Eye (tissue), 1 donor: ENCODE data around the gene TTC39C.
"Not testable (repeated sequence)": the region's sequence is repeated elsewhere in the genome, so short reads cannot be mapped to it uniquely, and the experiment has no call there.

Experiments used
- DNase-seq: peaks from one replicate; pipeline ENCODE4 v3.0.0-alpha.2; 2015

The TTC39C gene

DNA sequence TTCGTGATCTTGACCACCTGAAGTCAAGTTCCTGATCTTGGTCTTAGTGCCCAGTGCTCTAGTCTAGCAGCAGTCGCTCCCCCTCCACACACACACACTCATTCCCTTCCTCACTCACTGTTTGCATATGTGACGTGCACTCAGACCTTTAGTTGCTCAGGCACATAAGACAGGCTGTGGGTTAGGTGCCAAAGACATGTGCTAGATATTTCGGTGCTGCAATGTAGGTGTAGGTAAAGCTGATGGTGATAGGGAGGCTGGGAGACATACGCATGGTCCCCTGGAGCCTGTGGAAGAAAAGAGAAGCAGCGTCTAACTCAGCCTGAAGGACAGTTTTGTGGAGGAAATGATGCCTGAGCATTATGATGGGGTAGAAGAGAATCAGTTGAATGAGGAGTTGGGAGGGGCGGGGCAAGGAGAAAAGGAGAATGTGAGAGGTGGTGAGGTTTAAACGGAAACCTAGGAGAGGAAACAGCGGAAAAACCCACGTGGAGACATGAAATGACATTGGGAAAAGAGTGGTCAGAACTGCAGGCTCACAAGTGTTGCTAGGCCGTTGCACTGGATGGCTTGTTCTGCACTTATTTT lies 3.8 kb downstream of the TTC39C start:
- DNase-seq = no peak

- DNase-seq = no peak
Measured at GRCh38 chr18:24019641-24020331, 5.2 kb downstream of the TTC39C start.

DNA sequence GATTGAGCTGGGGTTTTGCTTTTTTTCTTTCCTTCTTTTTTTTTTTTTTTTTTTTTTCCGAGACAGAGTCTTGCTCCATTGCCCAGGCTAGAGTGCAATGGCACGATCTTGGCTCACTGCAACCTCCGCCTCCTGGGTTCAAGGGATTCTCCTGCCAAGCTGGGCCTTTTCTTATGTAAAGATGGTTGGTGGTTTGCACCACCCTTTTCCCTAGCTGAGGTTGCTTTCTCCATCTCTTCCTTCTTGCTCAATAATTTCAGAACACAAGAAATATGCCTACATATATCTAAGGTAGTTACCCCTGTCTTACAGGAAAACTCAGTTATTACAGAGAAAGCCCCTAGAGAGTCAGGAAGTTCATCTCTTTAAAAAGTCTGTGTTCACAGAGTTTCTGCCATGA lies 7.0 kb downstream of the TTC39C start:
- no peak for DNase-seq

GRCh38 chr18:24022161-24022560 lies 7.6 kb downstream of the TTC39C start:
- no peak for DNase-seq

DNA sequence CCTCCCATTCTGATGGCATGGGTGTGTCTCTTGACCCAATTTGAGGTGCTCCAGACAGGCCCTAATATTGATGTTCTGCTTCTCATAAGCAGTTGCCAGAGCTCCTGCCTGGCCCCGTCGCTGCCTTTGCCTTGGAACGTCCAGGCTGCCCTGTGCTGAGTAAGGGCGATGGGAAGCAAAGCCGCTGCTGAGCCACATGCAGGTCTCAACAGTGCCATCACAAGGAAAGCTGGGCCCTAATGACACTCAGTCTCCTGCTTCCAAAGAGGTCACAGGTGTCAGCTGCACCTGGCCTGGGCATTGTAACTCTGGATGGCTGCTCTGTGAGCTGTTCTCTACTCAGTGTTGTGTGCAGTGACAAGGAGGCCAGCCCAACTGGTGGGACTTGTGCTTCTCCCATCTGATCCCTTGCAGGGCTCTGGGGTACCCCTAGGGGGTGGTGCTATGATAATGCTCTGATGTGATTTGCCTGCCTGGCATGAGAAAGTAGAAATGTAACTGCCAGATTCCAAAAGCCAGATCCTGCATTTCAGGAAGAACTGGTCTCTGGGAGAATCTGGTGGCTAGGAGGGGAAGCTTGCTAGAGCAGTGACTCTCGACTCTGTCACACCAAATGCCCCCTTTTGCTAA lies 8.7 kb downstream of the TTC39C start:
- peak; percentile 44 for DNase-seq

DNA sequence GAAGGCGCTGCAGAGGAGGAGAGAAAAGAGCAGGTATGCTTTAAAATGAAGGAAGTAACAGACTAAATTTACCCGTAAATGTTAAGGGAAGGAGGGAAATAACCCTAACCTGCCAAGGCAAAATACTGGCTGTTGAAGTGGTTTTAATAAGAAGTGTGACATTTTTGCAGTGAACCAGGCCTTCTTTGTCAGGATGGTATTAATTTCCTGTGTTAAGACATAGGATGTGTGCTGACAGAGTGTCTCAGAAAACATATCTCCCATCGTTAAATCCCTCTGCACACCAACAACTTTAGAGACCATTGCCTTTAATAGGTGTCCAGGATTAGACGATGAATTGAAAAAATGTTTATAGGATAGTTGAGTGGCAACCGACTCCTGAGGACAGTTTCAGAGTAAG lies 9.9 kb downstream of the TTC39C start:
- DNase-seq = no peak

DNA sequence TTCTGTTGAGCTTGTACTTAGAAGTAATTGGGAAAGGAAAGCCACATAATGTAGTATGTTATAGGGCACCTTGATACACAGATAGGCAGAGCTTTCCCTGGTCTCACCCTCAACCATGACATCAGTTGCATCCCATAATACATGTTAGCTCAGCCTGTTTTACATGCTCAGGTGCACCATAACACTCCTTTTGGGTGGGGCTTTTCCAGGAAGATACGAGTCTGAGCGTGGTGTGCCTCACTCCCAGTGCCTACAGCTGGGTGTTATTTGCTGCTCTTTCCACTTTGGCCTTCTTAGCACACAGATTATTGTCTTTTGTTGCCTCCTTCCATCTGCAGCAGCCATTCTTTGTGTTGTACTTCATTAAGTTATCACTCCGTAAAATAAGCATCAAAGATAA lies 11.9 kb downstream of the TTC39C start:
- DNase-seq = no peak

DNA sequence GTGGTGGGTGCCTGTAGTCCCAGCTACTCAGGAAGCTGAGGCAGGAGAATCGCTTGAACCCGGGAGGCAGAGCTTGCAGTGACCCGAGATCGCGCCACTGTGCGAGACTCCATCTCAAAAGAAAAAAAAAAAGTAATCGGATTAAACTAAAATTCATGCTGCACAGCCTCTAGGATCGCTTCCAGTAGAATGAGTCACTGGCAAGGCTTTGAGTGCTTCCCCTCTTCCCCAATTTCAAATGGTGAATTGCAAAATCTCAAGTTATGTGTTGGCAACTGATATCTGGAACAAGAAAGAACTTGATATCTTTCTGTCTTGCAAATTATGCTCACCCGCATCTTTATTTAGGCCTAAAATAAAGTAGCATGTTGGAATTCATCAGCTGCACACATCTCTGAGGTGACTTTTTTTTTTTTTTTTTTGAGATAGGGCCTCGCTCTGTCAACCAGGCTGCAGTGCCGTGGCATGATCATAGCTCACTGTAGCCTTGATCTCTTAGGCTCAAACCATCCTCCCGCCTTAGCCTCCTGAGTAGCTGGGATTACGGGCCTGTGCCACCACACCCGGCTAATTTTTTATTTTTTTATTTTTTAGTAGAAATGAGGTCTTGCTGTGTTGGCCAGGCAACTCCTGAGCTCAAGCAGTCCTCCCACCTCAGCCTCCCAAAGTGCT lies 12.7 kb downstream of the TTC39C start:
- no peak for DNase-seq

GRCh38 chr18:24028946-24029345 lies 14.4 kb downstream of the TTC39C start:
- not testable (repeated sequence) for DNase-seq

- no peak for DNase-seq
Measured at GRCh38 chr18:24031318-24031717, 16.8 kb downstream of the TTC39C start.

GRCh38 chr18:24031916-24032315 lies 17.4 kb downstream of the TTC39C start:
- DNase-seq = no peak

DNA sequence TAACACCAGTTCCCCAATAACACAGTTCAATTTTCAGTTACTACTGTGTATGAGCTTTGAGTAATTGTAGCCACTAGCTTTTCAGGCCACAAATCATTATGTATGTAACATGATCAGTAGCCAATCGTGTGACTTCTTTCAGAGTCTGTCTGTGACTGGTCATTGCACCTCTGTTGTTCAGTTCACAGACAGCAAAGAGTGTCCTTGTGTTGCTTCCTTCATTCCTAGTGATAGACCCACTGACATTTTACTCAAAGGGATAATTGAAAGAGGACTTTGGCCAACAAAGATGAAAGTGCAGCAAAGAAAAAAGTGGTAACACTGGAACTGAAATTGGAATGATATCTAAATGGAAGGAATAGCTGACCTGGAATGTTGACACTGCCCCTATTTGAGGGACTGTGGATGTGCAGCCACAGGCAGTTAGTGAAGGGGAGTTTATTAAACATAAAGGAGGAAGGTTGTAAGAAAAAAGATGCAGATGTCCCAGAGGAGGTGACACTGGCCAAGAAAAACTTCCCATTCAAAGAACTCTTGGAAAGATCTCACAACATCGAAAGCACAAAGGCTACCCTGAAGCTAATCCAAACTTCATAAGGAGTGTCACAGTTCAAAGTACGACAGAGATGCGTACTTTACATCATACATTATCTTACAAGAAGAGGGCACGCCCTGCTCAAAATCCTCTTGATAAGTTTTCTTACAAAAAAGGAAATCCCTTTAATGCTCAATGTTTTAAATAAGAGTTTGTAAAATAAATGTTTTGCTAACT lies 19.3 kb downstream of the TTC39C start:
- DNase-seq = no peak

DNA sequence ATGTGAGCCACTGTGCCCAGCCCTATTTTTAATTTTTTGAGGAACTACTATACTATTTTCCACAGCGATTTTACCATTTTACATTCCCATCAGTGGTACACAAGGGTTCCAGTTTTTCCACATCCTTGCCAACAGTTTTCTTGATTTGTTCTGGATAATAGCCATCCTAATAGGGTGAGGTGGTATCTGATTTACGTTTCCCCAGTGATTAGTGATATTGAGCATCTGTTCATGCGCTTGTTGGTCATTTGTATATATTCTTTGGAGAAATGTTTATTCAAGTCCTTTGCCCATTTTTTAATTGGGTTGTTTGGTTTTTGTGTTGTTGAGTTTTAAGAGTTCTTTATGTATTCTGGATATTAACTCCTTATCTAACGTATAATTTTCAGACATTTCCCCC lies 20.8 kb downstream of the TTC39C start:
- no peak for DNase-seq

DNA sequence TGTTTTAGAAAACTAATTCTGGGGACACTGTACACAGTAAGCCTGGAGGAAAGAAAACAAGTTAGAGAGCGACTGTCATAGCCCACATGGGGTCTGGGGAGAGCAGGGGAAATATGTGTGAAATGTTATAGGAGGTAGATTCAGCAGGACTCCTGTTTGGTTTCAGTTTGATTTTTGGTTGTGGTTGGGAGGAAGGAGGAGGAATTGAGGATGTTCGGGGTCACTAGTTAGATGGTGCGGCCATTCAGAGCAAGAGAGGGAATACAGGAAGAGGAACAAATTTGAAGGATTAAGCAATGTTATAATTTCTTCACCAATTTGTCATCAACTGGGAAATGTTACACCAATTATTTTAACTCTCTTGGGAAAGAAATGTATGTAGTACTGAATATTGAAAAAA lies 25.1 kb downstream of the TTC39C start:
- no peak for DNase-seq

DNA sequence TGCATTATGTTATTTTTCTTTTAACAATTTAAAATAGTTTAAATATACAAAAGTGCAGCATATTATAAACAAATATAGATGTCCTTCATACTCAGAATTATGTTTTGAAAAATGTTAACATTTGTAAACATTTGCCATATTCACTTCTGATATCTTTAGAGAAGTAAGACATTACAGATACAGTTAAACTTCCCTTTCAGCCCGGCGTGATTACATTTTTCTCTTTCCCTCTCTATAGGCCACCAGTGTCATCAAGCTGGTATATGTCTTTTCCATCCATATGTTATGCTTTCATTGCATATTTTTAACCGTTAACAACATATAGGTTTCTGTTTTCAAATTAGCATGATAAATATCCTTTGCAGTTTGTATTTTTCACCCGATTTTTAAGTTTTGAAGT lies 27.1 kb downstream of the TTC39C start:
- DNase-seq = no peak

DNA sequence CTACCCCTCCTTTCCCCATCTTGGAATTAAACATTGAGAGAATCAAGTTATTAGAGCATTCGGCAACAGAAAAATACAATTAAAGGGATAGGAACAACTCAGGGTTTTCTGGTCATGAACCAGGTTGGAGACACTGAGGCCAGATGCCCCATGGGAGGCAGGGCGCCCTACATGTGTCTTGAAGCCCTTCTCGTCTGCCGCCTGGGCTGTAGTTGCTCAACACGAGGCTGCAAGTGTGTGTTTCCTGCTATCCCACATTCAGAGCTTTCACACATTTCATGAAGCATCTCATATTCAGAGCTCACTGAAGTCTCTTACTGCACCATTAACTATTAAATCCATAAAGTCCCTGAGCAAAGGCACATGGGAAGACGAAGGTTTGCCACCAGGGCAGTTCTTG lies 28.8 kb downstream of the TTC39C start:
- no peak for DNase-seq

DNA sequence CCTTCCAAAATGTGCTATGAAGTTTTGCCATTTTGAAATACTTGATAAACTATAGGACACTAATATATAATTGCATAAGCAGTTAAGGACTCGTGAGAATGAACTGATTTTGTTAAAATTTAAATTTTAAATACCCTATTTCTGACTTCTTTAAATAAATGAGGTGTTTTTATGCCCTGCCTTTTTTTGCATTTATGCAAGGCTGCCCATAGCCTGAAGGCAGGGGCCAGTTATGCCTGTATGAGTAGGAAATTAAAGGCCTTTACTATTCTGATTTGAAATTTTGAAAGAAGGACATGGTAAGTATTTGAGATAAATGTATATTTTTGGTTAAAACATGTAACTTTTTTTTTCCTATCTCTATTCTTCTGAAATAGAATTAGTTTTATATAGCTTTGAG lies 33.7 kb downstream of the TTC39C start:
- DNase-seq = no peak

DNA sequence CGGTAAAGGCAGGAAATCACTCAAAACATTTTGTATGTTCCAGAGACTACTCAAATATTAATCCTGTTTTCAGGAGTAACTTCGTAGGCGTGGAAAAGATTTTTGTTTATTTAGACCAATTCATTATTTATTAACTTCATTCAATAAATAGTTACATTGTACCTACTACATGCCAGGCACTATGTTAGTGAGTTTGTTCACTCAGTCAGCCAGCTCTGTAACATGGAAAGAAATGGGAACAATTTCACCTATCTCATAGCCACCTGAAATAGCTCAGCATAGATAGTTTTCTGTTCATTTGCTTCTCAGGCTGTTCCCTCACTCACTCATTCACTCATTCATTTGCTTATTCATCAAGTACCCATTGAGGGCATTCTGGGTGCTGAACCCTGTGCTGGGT lies 34.6 kb downstream of the TTC39C start:
- no peak for DNase-seq

DNA sequence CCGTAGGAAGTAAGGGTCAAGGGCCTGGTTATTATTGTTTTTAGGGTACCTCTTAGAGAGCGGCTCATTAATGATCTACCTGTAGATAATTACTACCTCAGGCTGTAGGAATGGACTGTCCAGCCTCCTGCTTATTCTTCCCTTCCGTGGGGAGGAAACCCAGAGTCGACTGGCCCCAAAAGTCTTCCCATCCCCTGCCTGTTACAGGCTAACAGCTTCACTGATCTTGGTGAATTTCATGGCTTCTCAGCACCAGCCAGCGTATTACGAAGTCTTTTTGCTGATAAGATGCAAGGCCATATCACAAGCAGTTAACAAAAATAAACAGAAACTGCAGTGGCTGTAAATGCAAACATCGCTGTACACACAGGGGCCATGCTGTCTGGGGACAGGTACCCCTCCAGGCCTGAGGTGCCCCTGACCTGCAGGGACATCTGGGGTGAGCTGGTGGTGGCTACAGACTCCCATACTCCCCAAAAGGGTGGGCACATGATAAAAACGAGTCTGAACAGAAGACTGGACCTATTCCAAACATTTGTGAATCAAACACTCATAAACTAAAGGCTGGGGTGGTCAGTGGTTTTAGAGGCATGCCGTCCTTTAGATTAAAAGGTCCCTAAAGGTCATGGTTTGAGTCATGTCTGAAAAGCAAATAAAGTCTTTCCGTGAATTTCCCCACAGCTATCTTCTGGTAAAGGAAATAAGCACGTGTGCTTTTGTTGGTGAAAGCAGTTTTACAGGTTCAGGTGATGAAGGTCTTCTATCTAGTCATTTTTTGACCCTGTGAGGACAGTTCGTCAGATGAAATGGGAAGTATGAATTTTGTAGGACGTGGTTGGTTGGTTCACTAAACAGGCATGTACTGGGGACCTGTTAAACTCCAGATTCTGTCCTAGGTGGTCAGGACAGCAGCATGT lies 36.7 kb downstream of the TTC39C start:
- DNase-seq = no peak

DNA sequence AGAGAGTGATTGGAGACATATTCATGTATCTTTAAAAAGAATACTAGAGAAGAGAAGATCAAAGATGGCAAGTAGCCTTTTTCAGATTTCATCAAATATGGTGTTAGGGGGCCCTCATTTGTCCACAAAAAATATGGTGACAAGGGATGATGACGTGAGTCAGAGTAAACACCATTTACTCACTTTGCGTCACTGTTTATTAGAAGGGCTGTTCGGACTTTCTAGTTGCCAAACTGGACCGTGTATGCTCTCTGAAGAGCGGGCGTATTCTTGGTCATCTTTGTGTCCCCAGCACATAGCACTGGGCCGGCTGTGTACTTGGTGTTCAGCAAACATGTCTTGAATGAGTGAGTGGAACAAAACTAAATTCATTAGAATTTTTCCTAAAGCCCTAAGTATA lies 37.5 kb downstream of the TTC39C start:
- DNase-seq = no peak

DNA sequence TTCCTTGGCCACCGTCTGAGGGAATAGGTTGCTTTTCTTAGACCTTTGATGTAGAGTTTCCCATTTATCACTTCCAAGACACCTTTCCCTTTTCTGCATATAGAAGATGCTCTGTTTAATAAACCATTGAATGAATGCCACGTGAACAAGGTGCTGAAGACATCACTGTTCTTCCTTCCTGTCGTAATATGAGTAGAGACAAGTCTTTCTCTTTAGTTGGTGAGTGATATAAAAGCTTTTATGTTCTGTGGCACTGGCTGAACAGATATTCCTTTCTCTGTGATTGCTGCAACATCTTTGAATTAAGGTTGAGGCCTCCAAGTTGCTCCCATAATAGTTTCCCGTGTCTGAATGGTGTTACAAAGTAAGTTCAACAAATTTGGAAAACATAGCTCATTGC lies 38.7 kb downstream of the TTC39C start:
- no peak for DNase-seq

GRCh38 chr18:24054130-24054529 lies 39.6 kb downstream of the TTC39C start:
- peak; percentile 19 for DNase-seq
